Neuronal stem cell (in vitro differentiated cells): ENCODE measurements around the gene DHX34.

ENCODE experiments used
- DNase-seq: peaks from one replicate; pipeline ENCODE4 v3.0.0-alpha.2; 2013; ENCODE audit warnings: low spot score
- H2AFZ ChIP-seq: one replicate; pipeline ENCODE4 v1.6.1; 2013; ENCODE audit warnings: mild to moderate bottlenecking, low read length, inconsistent platforms
- H2AK5ac ChIP-seq: 2 replicates; pipeline ENCODE4 v1.6.1; 2013; ENCODE audit warnings: low read depth, mild to moderate bottlenecking, inconsistent platforms, low read length, moderate library complexity, mixed read lengths
- H2BK120ac ChIP-seq: 2 replicates; pipeline ENCODE4 v1.6.1; 2013; ENCODE audit warnings: low read depth, mild to moderate bottlenecking, inconsistent platforms, low read length, moderate library complexity, mixed read lengths
- H2BK12ac ChIP-seq: one replicate; pipeline ENCODE4 v1.6.1; 2013; ENCODE audit warnings: low read length, inconsistent platforms
- H2BK15ac ChIP-seq: 2 replicates; pipeline ENCODE4 v1.6.1; 2013; ENCODE audit warnings: mild to moderate bottlenecking, low read length, inconsistent platforms, mixed read lengths
- H2BK5ac ChIP-seq: one replicate; pipeline ENCODE4 v1.6.1; 2013; ENCODE audit warnings: inconsistent platforms, mild to moderate bottlenecking, low read length, moderate library complexity
- H3K14ac ChIP-seq: one replicate; pipeline ENCODE4 v1.6.1; 2013; ENCODE audit warnings: low read length, inconsistent platforms
- H3K18ac ChIP-seq: 2 replicates; pipeline ENCODE4 v1.6.1; 2013; ENCODE audit warnings: low read length, inconsistent platforms
- H3K23ac ChIP-seq: 2 replicates; pipeline ENCODE4 v1.6.1; 2013; ENCODE audit warnings: low read depth, mild to moderate bottlenecking, mixed read lengths, low read length, inconsistent platforms; ENCODE audit not compliant: poor library complexity
- H3K27ac ChIP-seq: replicated peaks from 3 replicates; pipeline ENCODE4 v1.5.1; 2013; ENCODE audit warnings: low read length, inconsistent platforms
- H3K27me3 ChIP-seq, 3 experiments: 2 replicates each; pipeline ENCODE4 v1.6.1; 2013; ENCODE audit warnings: low read length in 3 of 3, mild to moderate bottlenecking in 2 of 3, inconsistent platforms in 1 of 3, low read depth in 1 of 3, mixed read lengths in 1 of 3, moderate library complexity in 1 of 3; ENCODE audit not compliant: control insufficient read depth in 3 of 3, insufficient read depth in 3 of 3
- H3K36me3 ChIP-seq, 2 donors: replicated peaks in 1 of 2; 2 replicates each; pipeline ENCODE4 v1.6.1; 2013; ENCODE audit warnings: low read length in 2 of 2; ENCODE audit not compliant: control insufficient read depth in 2 of 2, insufficient read depth in 2 of 2
- H3K4ac ChIP-seq: 2 replicates; pipeline ENCODE4 v1.6.1; 2013; ENCODE audit warnings: inconsistent platforms, mild to moderate bottlenecking, low read length, moderate library complexity
- H3K4me1 ChIP-seq, 2 donors: 1 replicate in 1 of 2; 2 replicates in 1 of 2; pipeline ENCODE4 v1.6.1; 2013; ENCODE audit warnings: low read length in 2 of 2, low read depth in 1 of 2; ENCODE audit not compliant: control insufficient read depth in 2 of 2, insufficient read depth in 1 of 2
- H3K4me2 ChIP-seq: one replicate; pipeline ENCODE4 v1.6.1; 2013; ENCODE audit warnings: mild to moderate bottlenecking, low read length, inconsistent platforms; ENCODE audit not compliant: insufficient read depth, poor library complexity, severe bottlenecking
- H3K4me3 ChIP-seq, 2 donors: 2 replicates each; pipeline ENCODE4 v1.5.1; 2013; ENCODE audit warnings: low read length in 2 of 2, mild to moderate bottlenecking in 2 of 2, inconsistent platforms in 1 of 2, moderate library complexity in 1 of 2
- H3K79me1 ChIP-seq: one replicate; pipeline ENCODE4 v1.6.1; 2013; ENCODE audit warnings: low read depth, mild to moderate bottlenecking, inconsistent platforms, low read length, moderate library complexity
- H3K9ac ChIP-seq: one replicate; pipeline ENCODE4 v1.6.1; 2013; ENCODE audit warnings: mild to moderate bottlenecking, low read depth, low read length, inconsistent platforms; ENCODE audit not compliant: poor library complexity
- H3K9me3 ChIP-seq, 2 donors: replicated peaks in 1 of 2; 2 replicates each; pipeline versions ENCODE3 to v1.6.1; 2013; ENCODE audit warnings: low read length in 2 of 2, mild to moderate bottlenecking in 2 of 2, inconsistent platforms in 1 of 2, low read depth in 1 of 2, mixed read lengths in 1 of 2, moderate library complexity in 1 of 2; ENCODE audit not compliant: control insufficient read depth in 2 of 2, insufficient read depth in 1 of 2
- H4K8ac ChIP-seq: one replicate; pipeline ENCODE4 v1.6.1; 2013; ENCODE audit warnings: low read depth, mild to moderate bottlenecking, inconsistent platforms, low read length, moderate library complexity
- H4K91ac ChIP-seq: one replicate; pipeline ENCODE4 v1.6.1; 2013; ENCODE audit warnings: low read length, low read depth, mild to moderate bottlenecking, inconsistent platforms; ENCODE audit not compliant: poor library complexity
- WGBS, 2 donors: extraction: QIAGEN DNeasy Blood & Tissue Kit; methylation state at CpG; one replicate each; pipeline ENCODE4 v1.1.7; 2013; ENCODE audit warnings: missing lambda C conversion rate in 2 of 2, mixed read lengths in 1 of 2; ENCODE audit not compliant: insufficient read length in 2 of 2, insufficient replicate concordance in 1 of 2; ENCODE audit errors: extremely low coverage in 2 of 2; 5-methylcytosine and 5-hydroxymethylcytosine counted together

Gene DHX34

GRCh38 chr19:47309608-47310007 is 39.5 kb upstream of the DHX34 start, which contains the start of gene C5AR1:
TSS of gene C5AR1 (plus strand) at chr19:47309861. CDS start at chr19:47309896, 35 bp downstream.
- Histone ChIP-seq H2AK5ac (peak within 1 kb of the TSS; percentile 70), H3K27ac (no peak within 1 kb of the TSS)

DNA sequence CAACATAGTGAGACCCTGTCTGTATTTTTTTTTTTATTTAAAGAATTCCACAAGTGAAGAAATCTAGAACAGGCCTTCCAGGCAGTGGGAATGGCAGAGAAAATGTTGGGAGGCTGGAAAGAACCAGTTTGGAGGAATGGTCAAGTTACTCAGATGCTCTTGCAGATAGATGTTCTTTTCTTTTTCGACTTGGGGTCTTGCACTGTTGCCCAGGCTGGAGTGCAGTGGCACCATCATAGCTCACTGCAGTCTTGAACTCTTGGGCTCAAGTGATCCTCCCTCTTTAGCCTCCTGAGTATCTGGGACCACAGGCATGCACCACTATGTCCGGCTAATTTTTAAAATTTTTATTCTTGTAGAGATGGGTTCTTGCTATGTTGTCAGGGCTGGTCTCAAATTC is 38.8 kb upstream of the DHX34 start:
- no peak overlapping the region for H3K14ac ChIP-seq
- H3K27me3 ChIP-seq, result no peaks in the 10 kb centered on the region
- no peak overlapping the region for H3K4me3 ChIP-seq

More at GRCh38 chr19:47309608-47310007, 39.5 kb upstream of the DHX34 start, which contains the start of gene C5AR1:
- Histone ChIP-seq H3K4ac (no peak within 1 kb of the TSS), H3K9me3 (no peaks in the 10 kb centered on the region), H3K18ac (peak within 1 kb of the TSS; percentile 64), H3K14ac (no peak within 1 kb of the TSS), H3K4me3 (no peak within 1 kb of the TSS), H4K91ac (no peak within 1 kb of the TSS), H3K27me3 (no peaks in the 10 kb centered on the region), H2BK5ac (no peak within 1 kb of the TSS), H3K23ac (no peak within 1 kb of the TSS), H2BK120ac (no peak within 1 kb of the TSS), H4K8ac (no peak within 1 kb of the TSS), H3K4me2 (no peak within 1 kb of the TSS), H3K4me1 (no peaks in the 10 kb centered on the region), H2BK15ac (peak within 1 kb of the TSS; percentile 17), H2BK12ac (no peak within 1 kb of the TSS), H3K79me1 (no peaks in the 10 kb centered on the region), H3K9ac (peak within 1 kb of the TSS; percentile 60), H2AFZ (no peak within 1 kb of the TSS), H3K36me3 (no peaks in the 10 kb centered on the region)
- no CpG with 5 or more reads among the region's 12 CpGs for WGBS, 2 donors
- no peak for DNase-seq

DNA sequence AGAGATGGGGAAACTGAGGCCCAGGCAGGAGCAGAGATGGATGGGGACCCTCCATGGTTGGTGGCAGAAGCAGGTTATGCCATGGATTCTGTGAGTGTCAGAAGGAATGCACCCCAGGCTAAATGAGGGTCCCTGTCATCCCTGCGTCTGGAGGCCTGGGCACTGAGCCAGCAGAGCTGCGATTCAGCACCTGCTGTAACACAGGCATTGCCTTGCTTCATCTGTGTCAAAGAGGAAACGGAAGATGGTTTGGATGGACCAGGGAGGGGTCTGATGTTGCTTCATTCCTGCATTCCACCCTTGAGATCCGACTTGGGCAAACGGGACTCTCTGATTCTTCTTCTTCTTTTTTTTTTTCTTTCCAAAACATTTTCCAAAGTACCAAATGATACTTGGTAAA is 38.3 kb upstream of the DHX34 start:
- Histone ChIP-seq H4K91ac (no peak overlapping the region), H3K4me3 (no peak overlapping the region), H3K79me1 (no peaks in the 10 kb centered on the region), H3K27me3 (no peaks in the 10 kb centered on the region), H4K8ac (no peak overlapping the region), H3K18ac (no peak overlapping the region), H3K4me1 (no peaks in the 10 kb centered on the region), H2BK15ac (no peak overlapping the region), H3K4me2 (no peak overlapping the region), H3K14ac (no peak overlapping the region), H2BK12ac (no peak overlapping the region), H3K27ac (no peak overlapping the region), H2BK120ac (no peak overlapping the region), H3K36me3 (no peaks in the 10 kb centered on the region), H3K4ac (no peak overlapping the region), H3K9ac (no peak overlapping the region), H2AK5ac (no peak overlapping the region), H2AFZ (no peak overlapping the region), H3K23ac (no peak overlapping the region), H3K9me3 (no peaks in the 10 kb centered on the region), H2BK5ac (no peak overlapping the region)
- DNase-seq, result no peak
- WGBS, 2 donors, result no CpG with 5 or more reads among the region's 5 CpGs

More for the DNA sequence above, 38.8 kb upstream of the DHX34 start:
- Histone ChIP-seq H2AFZ (no peak overlapping the region), H3K36me3 (no peaks in the 10 kb centered on the region), H3K4ac (no peak overlapping the region), H3K9me3 (no peaks in the 10 kb centered on the region), H2BK120ac (no peak overlapping the region), H2AK5ac (no peak overlapping the region), H3K23ac (no peak overlapping the region), H4K8ac (no peak overlapping the region), H3K18ac (no peak overlapping the region), H4K91ac (no peak overlapping the region), H2BK15ac (no peak overlapping the region), H3K9ac (no peak overlapping the region), H2BK5ac (no peak overlapping the region), H3K4me2 (no peak overlapping the region), H3K79me1 (no peaks in the 10 kb centered on the region), H3K4me1 (no peaks in the 10 kb centered on the region), H2BK12ac (no peak overlapping the region), H3K27ac (no peak overlapping the region)
- no CpG with 5 or more reads among the region's 2 CpGs for WGBS, 2 donors
- no peak for DNase-seq

- H3K27ac ChIP-seq, result no peak overlapping the region
- no peak overlapping the region for H3K23ac ChIP-seq
- H3K4me1 ChIP-seq, result no peaks in the 10 kb centered on the region
- H2BK12ac ChIP-seq, result no peak overlapping the region
- H4K8ac ChIP-seq, result no peak overlapping the region
- no peak overlapping the region for H3K14ac ChIP-seq
- H3K9ac ChIP-seq, result no peak overlapping the region
- H4K91ac ChIP-seq, result no peak overlapping the region
- H3K4me3 ChIP-seq, result no peak overlapping the region
- H2BK5ac ChIP-seq, result no peak overlapping the region
- no peak overlapping the region for H2BK15ac ChIP-seq
- no peak overlapping the region for H2AK5ac ChIP-seq
- H3K27me3 ChIP-seq, result no peaks in the 10 kb centered on the region
- H2AFZ ChIP-seq, result no peak overlapping the region
- H3K9me3 ChIP-seq, result no peaks in the 10 kb centered on the region
- no CpG with 5 or more reads among the region's 5 CpGs for WGBS, 2 donors
- no peak overlapping the region for H3K4ac ChIP-seq
- no peak overlapping the region for H3K18ac ChIP-seq
- H3K4me2 ChIP-seq, result no peak overlapping the region
- H3K36me3 ChIP-seq, result no peaks in the 10 kb centered on the region
- no peaks in the 10 kb centered on the region for H3K79me1 ChIP-seq
- DNase-seq, result no peak
- no peak overlapping the region for H2BK120ac ChIP-seq
These were observed 36.6 kb upstream of the DHX34 start for GRCh38 chr19:47312366-47313006.
